Esophagus muscularis mucosa (tissue), 3 donors: ENCODE measurements around the gene PIP4K2A.

ENCODE experiments used
- POLR2A ChIP-seq: fragments of 450-650 bp; IDR thresholded peaks from one replicate; pipeline ENCODE4 v1.6.1; 2017; ENCODE audit warnings: antibody characterized with exemption, moderate library complexity, mild to moderate bottlenecking, low read depth
- TF ChIP-seq, protein P1 (sequence below), 3 experiments: fragments of 200-600 bp in 2 of 3; fragments of 450-650 bp in 1 of 3; sonication (generic) in 2 of 3; IDR thresholded peaks; one replicate each; pipeline ENCODE4 v1.5.1; 2017 to 2019; ENCODE audit warnings: antibody characterized with exemption in 3 of 3, mild to moderate bottlenecking in 2 of 3, moderate library complexity in 1 of 3

DNA sequence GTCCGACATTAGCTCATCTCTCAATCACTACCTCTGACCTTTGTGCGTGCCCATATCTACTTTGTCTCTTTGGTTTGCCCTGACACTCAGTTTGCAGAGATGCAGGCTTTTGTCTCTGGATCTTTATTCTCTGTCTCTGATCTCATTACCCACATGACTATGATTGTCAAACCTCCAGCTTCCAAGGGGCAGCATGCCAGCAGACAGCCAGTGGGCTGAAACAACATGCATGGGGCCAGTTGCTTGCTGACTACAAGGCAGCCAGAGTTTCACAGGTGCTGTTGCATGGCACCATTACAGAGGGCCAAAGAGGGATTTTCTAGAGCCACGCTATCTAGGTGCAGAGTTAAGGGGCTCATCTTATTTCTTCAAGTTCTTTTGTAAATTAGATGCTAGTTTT lies 222.9 kb downstream of the PIP4K2A start:
- TF ChIP-seq, protein P1, sequence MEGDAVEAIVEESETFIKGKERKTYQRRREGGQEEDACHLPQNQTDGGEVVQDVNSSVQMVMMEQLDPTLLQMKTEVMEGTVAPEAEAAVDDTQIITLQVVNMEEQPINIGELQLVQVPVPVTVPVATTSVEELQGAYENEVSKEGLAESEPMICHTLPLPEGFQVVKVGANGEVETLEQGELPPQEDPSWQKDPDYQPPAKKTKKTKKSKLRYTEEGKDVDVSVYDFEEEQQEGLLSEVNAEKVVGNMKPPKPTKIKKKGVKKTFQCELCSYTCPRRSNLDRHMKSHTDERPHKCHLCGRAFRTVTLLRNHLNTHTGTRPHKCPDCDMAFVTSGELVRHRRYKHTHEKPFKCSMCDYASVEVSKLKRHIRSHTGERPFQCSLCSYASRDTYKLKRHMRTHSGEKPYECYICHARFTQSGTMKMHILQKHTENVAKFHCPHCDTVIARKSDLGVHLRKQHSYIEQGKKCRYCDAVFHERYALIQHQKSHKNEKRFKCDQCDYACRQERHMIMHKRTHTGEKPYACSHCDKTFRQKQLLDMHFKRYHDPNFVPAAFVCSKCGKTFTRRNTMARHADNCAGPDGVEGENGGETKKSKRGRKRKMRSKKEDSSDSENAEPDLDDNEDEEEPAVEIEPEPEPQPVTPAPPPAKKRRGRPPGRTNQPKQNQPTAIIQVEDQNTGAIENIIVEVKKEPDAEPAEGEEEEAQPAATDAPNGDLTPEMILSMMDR (IDR thresholded peaks at IDR 0.05): no peak
- TF ChIP-seq POLR2A: no peak
